NB4 (cell line): Measurements from ENCODE around the gene LFNG.

Source experiments
- CTCF ChIP-seq: IDR thresholded peaks from one replicate; pipeline ENCODE4 v1.5.1; 2012; ENCODE audit warnings: low read depth, low read length
- MYC ChIP-seq: IDR thresholded peaks from 2 replicates; pipeline ENCODE4 v1.6.1; 2011; ENCODE audit warnings: low read depth, low read length
- POLR2A ChIP-seq: IDR thresholded peaks from 2 replicates; pipeline ENCODE4 v1.6.1; 2011; ENCODE audit warnings: mild to moderate bottlenecking; ENCODE audit not compliant: insufficient read length; ENCODE audit errors: extremely low read depth

GRCh38 chr7:2475678-2476015 lies 43.9 kb upstream of the LFNG start:
- no peak for TF ChIP-seq CTCF
- no peak for TF ChIP-seq POLR2A
- no peak for TF ChIP-seq MYC
